ENCODE results near the gene CCDC85C. TPM values are rescaled to one million over a fixed set of nuclear protein-coding genes. Genes with fewer than 3 reads are reported as not detected.

Gene CCDC85C
- polyA plus RNA-seq, 4 donors, result 17.6 to 42.3 (median 28.6) TPM

DNA sequence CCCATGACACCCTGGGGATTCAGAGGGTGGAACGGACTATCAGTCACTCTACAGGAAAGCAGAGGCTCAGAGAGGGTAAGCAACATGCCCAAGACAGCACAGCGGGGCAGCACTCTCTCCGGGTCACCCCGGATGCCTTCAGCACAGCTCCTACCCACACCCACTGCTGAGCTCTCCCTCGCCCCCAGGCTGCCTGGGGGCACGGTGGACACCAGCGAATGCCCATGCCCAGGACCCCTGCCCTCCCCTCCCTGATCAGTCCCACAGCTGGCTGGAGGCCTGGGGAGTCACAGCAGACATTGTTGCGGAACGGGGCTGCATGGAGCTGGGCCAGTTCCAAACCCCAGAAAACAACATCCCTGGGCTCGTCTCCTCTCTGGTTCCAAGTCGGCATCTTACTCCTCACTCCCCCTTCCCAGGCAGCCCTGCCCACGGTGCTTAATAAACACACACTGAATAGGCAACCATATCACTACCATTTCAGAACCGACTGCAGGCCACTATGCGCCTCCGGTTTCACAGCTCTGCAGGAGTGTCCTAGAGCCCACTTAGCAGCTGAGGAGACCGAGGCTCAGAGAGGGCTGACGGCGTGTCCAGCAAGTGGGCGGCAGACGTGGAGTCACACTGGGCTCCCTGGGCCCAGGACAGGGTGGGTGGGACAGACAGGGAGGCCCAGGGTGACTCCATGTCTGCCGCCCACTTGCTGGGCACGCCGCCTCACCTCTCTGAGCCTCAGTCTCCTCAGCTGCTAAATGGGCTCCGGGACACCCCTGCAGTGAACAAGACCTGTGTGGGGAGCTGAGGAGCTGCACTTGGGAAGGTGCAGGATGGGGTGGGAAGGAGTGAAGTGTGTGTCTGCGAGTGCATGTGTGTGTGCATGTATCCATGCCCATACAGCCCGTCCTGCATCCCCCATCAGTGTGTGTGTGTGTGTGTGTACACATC lies 27.0 kb downstream of the CCDC85C start:
- FAIRE-seq, result no peak
- peak overlapping the region in 2 of 3 donors; percentile 80 to 95 for H3K27ac ChIP-seq (ENCODE audit: low read depth in 1 of 3, low read length in 2 of 3)
- WGBS, 3 donors, result 83 to 85% (median 83%) methylated on average over 26 of the region's 26 CpGs

DNA sequence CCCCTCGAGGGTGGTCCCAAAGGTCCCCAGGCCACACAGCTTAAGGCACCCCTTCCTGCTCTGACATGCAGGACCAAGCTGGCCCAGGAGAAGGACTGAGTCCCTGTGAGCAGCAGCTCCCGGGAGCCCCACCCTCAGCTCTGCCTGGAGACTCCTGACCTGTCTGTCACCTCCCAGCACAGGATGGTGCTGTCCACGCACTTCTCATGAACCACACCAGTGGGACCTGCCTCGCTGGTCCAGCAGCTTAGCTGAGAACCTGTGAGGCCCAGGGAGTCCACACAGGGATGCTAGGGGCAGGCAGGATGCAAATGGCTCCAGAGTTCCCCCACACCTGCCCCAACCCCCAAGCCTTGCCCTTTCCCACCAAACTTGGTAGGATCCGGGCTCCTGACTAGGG lies 27.7 kb downstream of the CCDC85C start:
- Histone ChIP-seq H3K4me1 (ENCODE audit: control insufficient read depth in 3 of 3, insufficient read depth in 2 of 3, low read depth in 1 of 3, low read length in 2 of 3) (peaks cover 9 to 87% (median 23%) of the 10 kb centered on the region in 3 donors), H3K27me3 (ENCODE audit: control insufficient read depth in 3 of 3, insufficient read depth in 3 of 3, low read length in 3 of 3) (no peaks in the 10 kb centered on the region), H3K9me3 (ENCODE audit: control insufficient read depth in 2 of 2, insufficient read depth in 1 of 2, low read depth in 1 of 2, low read length in 1 of 2) (no peaks in the 10 kb centered on the region), H3K4me3 (ENCODE audit: low read depth in 1 of 3, low read length in 3 of 3) (no peak overlapping the region), H3K36me3 (ENCODE audit: control insufficient read depth in 3 of 3, insufficient read depth in 2 of 3, low read depth in 1 of 3, low read length in 3 of 3) (peaks cover 0 to 51% (median 0%) of the 10 kb centered on the region in 3 donors), H3K27ac (ENCODE audit: low read depth in 1 of 3, low read length in 2 of 3) (peak overlapping the region; percentile 80 to 95 (median 87))
- 33 to 71% (median 40%) methylated on average over 5 of the region's 5 CpGs for WGBS, 3 donors
- no peak for FAIRE-seq
- DNase-seq, result no peak

More for the DNA sequence above, 27.0 kb downstream of the CCDC85C start:
- Histone ChIP-seq H3K27me3 (ENCODE audit: control insufficient read depth in 3 of 3, insufficient read depth in 3 of 3, low read length in 3 of 3) (no peaks in the 10 kb centered on the region), H3K36me3 (ENCODE audit: control insufficient read depth in 3 of 3, insufficient read depth in 2 of 3, low read depth in 1 of 3, low read length in 3 of 3) (peaks cover 0 to 52% (median 0%) of the 10 kb centered on the region in 3 donors), H3K9me3 (ENCODE audit: control insufficient read depth in 2 of 2, insufficient read depth in 1 of 2, low read depth in 1 of 2, low read length in 1 of 2) (no peaks in the 10 kb centered on the region), H3K4me3 (ENCODE audit: low read depth in 1 of 3, low read length in 3 of 3) (no peak overlapping the region), H3K4me1 (ENCODE audit: control insufficient read depth in 3 of 3, insufficient read depth in 2 of 3, low read depth in 1 of 3, low read length in 2 of 3) (peaks cover 9 to 87% (median 23%) of the 10 kb centered on the region in 3 donors)
- DNase-seq, result no peak

DNA sequence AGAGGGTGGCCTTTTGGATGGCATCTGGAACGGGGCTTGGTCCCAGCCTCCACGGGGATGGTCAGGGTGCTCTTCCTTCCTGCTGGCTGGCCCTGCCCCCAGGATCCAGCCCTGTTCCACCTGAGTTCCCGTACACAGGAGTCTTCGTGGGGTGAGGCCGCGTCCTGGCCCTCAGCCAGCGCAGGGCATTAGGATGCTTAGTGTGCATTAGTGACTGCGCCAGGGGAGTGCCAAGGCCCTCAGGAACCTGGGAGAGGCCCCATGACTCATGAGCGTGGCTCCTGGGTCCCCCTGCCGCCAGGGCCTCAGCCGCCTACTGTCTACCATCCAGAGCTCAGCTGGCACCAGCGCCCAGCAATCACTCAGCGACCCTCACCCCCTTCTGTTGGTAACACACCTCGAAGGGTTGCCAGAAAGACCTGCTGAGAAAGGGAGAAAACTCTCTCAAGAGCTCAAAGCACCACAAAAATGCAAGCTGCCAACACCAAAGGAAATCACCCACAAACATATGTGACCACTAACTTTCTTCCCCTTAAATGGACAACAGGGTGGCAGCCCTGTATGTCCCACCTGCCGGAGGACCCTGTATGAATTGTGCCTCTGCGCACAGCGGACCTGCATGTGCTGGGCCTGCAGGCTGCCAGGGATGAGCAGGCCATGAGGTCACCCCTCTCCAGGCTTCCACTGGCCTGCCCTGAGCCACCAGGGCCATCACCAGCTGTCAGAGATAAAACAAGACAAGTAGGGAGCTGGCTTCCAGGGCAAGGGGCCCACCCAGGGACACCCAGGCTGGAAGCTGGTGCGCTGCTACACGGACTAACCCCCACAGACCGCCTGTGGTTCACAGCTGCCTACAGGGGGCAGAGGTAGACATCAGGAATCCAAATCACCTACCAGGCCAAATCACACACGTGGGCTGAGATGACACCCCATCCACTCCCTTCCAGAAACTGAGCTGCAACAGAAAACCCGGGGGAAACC lies 28.7 kb downstream of the CCDC85C start:
- no peak overlapping the region for H3K4me3 ChIP-seq (ENCODE audit: low read depth in 1 of 3, low read length in 3 of 3)
- H3K27ac ChIP-seq (ENCODE audit: low read depth in 1 of 3, low read length in 2 of 3), result peak overlapping the region; percentile 80 to 95 (median 87)
- peaks cover 0 to 49% (median 0%) of the 10 kb centered on the region in 3 donors for H3K36me3 ChIP-seq (ENCODE audit: control insufficient read depth in 3 of 3, insufficient read depth in 2 of 3, low read depth in 1 of 3, low read length in 3 of 3)
- DNase-seq, result peak; percentile 72 to 98
- FAIRE-seq, result no peak
- no peaks in the 10 kb centered on the region for H3K9me3 ChIP-seq (ENCODE audit: control insufficient read depth in 2 of 2, insufficient read depth in 1 of 2, low read depth in 1 of 2, low read length in 1 of 2)
- no peaks in the 10 kb centered on the region for H3K27me3 ChIP-seq (ENCODE audit: control insufficient read depth in 3 of 3, insufficient read depth in 3 of 3, low read length in 3 of 3)
- peaks cover 8 to 88% (median 23%) of the 10 kb centered on the region in 3 donors for H3K4me1 ChIP-seq (ENCODE audit: control insufficient read depth in 3 of 3, insufficient read depth in 2 of 3, low read depth in 1 of 3, low read length in 2 of 3)
- WGBS, 3 donors, result 27 to 68% (median 45%) methylated on average over 22 of the region's 22 CpGs

DNA sequence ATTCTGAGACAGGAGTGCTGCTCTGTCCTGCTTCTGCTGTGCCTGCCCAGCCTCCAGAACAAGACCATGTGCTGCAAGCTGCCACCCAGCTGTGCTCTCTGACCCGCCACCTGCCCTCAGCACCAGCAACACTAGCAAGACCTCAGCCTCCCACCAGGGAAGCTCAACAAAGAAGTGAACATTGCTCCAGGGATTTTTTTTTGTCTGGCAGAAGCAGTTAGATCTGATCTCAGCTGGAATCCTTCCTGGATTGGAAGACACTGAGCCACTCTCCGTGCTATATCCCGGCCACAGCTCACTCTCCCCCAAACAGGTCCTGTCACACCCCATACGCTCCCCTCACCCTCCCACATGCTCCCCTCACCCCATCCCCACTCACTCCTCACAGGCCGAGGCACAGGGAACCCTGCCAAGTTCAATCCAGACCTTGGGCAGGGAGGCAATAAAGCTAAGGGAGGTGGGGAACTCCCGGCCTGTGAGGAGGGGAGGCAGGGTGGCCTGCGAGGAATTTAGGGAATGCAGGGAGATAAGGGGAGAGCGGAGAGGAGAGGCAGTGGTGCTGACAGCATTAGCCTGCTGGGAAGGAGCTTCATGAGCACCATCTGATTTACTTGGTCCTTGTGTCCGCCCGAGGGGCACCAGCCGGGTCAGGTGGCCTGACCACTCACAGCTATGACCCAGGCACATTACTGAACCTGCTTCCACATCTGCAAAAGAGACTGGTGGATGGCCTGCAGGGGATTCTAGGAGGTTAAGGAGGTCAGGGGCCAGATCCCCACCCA lies 29.7 kb downstream of the CCDC85C start:
- H3K27me3 ChIP-seq (ENCODE audit: control insufficient read depth in 3 of 3, insufficient read depth in 3 of 3, low read length in 3 of 3), result no peaks in the 10 kb centered on the region
- peaks cover 0 to 52% (median 0%) of the 10 kb centered on the region in 3 donors for H3K36me3 ChIP-seq (ENCODE audit: control insufficient read depth in 3 of 3, insufficient read depth in 2 of 3, low read depth in 1 of 3, low read length in 3 of 3)
- peak overlapping the region; percentile 80 to 95 (median 81) for H3K27ac ChIP-seq (ENCODE audit: low read depth in 1 of 3, low read length in 2 of 3)
- peaks cover 9 to 90% (median 23%) of the 10 kb centered on the region in 3 donors for H3K4me1 ChIP-seq (ENCODE audit: control insufficient read depth in 3 of 3, insufficient read depth in 2 of 3, low read depth in 1 of 3, low read length in 2 of 3)
- peak; percentile 83 to 93 for DNase-seq
- no peak overlapping the region for H3K4me3 ChIP-seq (ENCODE audit: low read depth in 1 of 3, low read length in 3 of 3)
- FAIRE-seq, result no peak
- WGBS, 3 donors, result 15 to 44% (median 30%) methylated on average over 11 of the region's 11 CpGs
- no peaks in the 10 kb centered on the region for H3K9me3 ChIP-seq (ENCODE audit: control insufficient read depth in 2 of 2, insufficient read depth in 1 of 2, low read depth in 1 of 2, low read length in 1 of 2)

DNA sequence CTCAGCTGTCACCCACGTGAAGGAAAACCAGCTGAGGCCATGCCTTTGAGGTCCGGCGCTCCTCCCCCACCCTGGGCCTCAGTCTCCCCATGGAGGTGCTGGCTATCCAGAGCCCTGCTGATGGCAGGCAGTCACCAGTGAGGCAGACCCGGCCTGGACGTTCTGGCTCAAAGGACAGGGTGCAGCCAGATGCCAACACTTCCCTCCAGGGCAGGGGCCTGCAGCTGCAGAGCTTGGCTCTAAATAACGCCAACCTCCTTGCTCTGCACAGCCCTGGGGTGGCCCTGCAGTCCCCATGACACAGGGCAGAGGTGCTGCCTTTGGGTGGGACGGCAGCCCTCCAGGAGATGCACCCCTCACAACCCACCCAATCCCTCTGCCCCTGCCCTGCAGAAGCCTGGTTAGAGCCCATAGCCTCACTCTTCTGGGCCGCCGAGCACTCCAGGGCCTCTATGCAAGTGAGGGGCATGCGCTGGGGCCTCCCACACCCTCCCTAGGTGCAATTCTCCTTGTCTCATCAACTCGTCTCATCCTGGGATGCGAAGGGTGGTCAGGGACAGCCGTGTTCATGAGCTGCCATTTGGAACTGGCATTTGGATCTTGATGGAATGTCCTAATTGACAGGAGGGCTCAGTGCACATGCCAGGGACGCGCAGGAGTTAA lies 30.4 kb downstream of the CCDC85C start:
- H3K27ac ChIP-seq (ENCODE audit: low read depth in 1 of 3, low read length in 2 of 3), result peak overlapping the region; percentile 80 to 95 (median 81)
- 53 to 77% (median 67%) methylated on average over 15 of the region's 15 CpGs for WGBS, 3 donors
- peaks cover 9 to 90% (median 26%) of the 10 kb centered on the region in 3 donors for H3K4me1 ChIP-seq (ENCODE audit: control insufficient read depth in 3 of 3, insufficient read depth in 2 of 3, low read depth in 1 of 3, low read length in 2 of 3)
- H3K4me3 ChIP-seq (ENCODE audit: low read depth in 1 of 3, low read length in 3 of 3), result no peak overlapping the region
- DNase-seq (peak in 1 of 2 donors; percentile 17), FAIRE-seq (no peak)
- peaks cover 0 to 49% (median 0%) of the 10 kb centered on the region in 3 donors for H3K36me3 ChIP-seq (ENCODE audit: control insufficient read depth in 3 of 3, insufficient read depth in 2 of 3, low read depth in 1 of 3, low read length in 3 of 3)
- H3K27me3 ChIP-seq (ENCODE audit: control insufficient read depth in 3 of 3, insufficient read depth in 3 of 3, low read length in 3 of 3), result no peaks in the 10 kb centered on the region
- no peaks in the 10 kb centered on the region for H3K9me3 ChIP-seq (ENCODE audit: control insufficient read depth in 2 of 2, insufficient read depth in 1 of 2, low read depth in 1 of 2, low read length in 1 of 2)

DNA sequence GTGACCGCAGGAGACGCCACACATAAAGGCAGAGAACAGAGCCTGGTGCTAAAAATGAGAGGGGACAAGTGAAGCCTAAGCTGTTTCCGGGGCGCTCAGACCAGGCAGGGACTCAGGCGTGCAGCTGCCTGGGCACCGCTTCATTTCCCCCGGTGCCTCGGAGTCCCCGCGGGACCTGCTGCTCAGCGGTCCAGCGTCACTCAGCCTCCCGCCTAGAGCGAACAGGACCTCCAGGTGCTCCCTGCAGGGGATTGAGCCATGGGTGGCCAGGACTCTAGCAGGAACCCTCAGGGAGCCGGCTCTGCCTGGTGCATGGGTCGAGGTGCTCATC lies 31.0 kb downstream of the CCDC85C start:
- FAIRE-seq, result no peak
- H3K27me3 ChIP-seq (ENCODE audit: control insufficient read depth in 3 of 3, insufficient read depth in 3 of 3, low read length in 3 of 3), result no peaks in the 10 kb centered on the region
- H3K27ac ChIP-seq (ENCODE audit: low read depth in 1 of 3, low read length in 2 of 3), result peak overlapping the region; percentile 25 to 70 (median 26)
- H3K4me3 ChIP-seq (ENCODE audit: low read depth in 1 of 3, low read length in 3 of 3), result no peak overlapping the region
- 69 to 81% (median 78%) methylated on average over 16 of the region's 16 CpGs for WGBS, 3 donors
- no peaks in the 10 kb centered on the region for H3K9me3 ChIP-seq (ENCODE audit: control insufficient read depth in 2 of 2, insufficient read depth in 1 of 2, low read depth in 1 of 2, low read length in 1 of 2)
- no peak for DNase-seq
- peaks cover 13 to 91% (median 24%) of the 10 kb centered on the region in 3 donors for H3K4me1 ChIP-seq (ENCODE audit: control insufficient read depth in 3 of 3, insufficient read depth in 2 of 3, low read depth in 1 of 3, low read length in 2 of 3)
- peaks cover 0 to 49% (median 0%) of the 10 kb centered on the region in 3 donors for H3K36me3 ChIP-seq (ENCODE audit: control insufficient read depth in 3 of 3, insufficient read depth in 2 of 3, low read depth in 1 of 3, low read length in 3 of 3)

DNA sequence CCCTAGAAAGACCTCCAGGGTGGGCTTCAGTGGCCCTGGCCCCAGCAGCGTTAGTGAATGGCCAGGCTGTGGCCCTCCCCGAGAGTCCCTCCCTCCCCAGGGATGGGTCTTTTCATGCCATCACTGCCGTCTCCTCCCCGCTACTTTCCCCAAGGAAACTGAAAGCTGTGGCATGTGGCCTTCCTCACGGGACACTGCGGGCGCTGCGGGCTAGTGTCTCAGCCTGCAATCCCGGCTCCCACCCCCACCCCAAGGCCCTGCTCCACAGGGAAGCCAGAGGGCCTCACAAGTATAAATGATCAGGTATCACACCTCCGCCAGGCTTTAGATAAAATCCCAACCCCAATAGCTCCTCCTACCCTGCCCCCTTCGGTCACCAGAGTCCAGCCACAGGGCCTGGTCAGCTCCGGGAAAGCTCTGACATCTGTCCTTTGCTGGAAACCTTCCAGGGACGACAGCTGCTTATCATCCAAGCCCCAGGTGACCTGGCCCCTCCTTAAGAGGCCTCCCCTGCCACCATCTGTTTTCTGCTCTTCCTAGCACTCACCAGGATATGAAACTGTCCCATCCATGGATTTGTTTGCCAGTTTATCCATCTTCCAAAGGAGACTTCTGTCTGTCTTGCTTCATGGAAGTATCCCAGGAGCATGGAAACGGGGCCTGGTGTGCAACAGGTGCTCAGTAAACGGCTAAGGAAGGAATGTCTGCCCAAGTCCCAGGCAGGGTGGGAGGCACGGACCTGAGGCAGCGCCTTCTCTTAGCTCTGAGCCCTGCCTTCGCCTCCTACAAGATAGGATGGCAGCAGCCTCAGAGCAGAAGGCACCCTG lies 31.6 kb downstream of the CCDC85C start:
- peaks cover 0 to 49% (median 0%) of the 10 kb centered on the region in 3 donors for H3K36me3 ChIP-seq (ENCODE audit: control insufficient read depth in 3 of 3, insufficient read depth in 2 of 3, low read depth in 1 of 3, low read length in 3 of 3)
- WGBS, 3 donors, result 31 to 56% (median 43%) methylated on average over 18 of the region's 18 CpGs
- DNase-seq (peak; percentile 71 to 78), FAIRE-seq (no peak)
- peak overlapping the region; percentile 25 to 70 (median 26) for H3K27ac ChIP-seq (ENCODE audit: low read depth in 1 of 3, low read length in 2 of 3)
- no peak overlapping the region for H3K4me3 ChIP-seq (ENCODE audit: low read depth in 1 of 3, low read length in 3 of 3)
- no peaks in the 10 kb centered on the region for H3K9me3 ChIP-seq (ENCODE audit: control insufficient read depth in 2 of 2, insufficient read depth in 1 of 2, low read depth in 1 of 2, low read length in 1 of 2)
- peaks cover 13 to 96% (median 24%) of the 10 kb centered on the region in 3 donors for H3K4me1 ChIP-seq (ENCODE audit: control insufficient read depth in 3 of 3, insufficient read depth in 2 of 3, low read depth in 1 of 3, low read length in 2 of 3)
- no peaks in the 10 kb centered on the region for H3K27me3 ChIP-seq (ENCODE audit: control insufficient read depth in 3 of 3, insufficient read depth in 3 of 3, low read length in 3 of 3)
